Measurements from ENCODE around the gene SPAG16.

SPAG16 gene

GRCh38 chr2:213241817-213242216 is 42.4 kb upstream of the SPAG16 start:
- no peak overlapping the region for H3K4me3 ChIP-seq (ENCODE audit: low read depth, low read length)
- TF ChIP-seq, protein P1, sequence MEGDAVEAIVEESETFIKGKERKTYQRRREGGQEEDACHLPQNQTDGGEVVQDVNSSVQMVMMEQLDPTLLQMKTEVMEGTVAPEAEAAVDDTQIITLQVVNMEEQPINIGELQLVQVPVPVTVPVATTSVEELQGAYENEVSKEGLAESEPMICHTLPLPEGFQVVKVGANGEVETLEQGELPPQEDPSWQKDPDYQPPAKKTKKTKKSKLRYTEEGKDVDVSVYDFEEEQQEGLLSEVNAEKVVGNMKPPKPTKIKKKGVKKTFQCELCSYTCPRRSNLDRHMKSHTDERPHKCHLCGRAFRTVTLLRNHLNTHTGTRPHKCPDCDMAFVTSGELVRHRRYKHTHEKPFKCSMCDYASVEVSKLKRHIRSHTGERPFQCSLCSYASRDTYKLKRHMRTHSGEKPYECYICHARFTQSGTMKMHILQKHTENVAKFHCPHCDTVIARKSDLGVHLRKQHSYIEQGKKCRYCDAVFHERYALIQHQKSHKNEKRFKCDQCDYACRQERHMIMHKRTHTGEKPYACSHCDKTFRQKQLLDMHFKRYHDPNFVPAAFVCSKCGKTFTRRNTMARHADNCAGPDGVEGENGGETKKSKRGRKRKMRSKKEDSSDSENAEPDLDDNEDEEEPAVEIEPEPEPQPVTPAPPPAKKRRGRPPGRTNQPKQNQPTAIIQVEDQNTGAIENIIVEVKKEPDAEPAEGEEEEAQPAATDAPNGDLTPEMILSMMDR (IDR thresholded peaks at IDR 0.05; ENCODE audit: borderline replicate concordance, insufficient read depth, low read depth, low read length): no peak

DNA sequence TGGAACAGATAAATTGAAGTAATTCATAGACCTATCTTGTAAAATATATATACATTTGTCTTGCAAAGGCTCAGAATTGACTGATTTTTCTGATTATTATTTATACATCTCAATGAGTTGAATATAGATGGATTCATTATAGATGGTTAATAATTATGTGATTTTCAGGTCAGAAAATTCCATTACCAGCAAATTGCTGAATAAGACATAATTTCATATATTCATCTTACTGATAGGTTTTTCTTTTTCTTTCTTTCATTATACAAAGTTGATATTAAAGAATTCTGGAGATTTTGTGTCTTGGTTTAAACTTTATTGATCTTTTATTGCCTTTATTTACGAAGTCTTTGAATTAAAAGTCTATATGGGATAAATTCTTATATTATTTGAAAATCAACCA is 41.6 kb upstream of the SPAG16 start:
- H3K4me3 ChIP-seq (ENCODE audit: low read depth, low read length): no peak overlapping the region
- TF ChIP-seq, protein P1 (IDR thresholded peaks at IDR 0.05; ENCODE audit: borderline replicate concordance, insufficient read depth, low read depth, low read length): no peak

DNA sequence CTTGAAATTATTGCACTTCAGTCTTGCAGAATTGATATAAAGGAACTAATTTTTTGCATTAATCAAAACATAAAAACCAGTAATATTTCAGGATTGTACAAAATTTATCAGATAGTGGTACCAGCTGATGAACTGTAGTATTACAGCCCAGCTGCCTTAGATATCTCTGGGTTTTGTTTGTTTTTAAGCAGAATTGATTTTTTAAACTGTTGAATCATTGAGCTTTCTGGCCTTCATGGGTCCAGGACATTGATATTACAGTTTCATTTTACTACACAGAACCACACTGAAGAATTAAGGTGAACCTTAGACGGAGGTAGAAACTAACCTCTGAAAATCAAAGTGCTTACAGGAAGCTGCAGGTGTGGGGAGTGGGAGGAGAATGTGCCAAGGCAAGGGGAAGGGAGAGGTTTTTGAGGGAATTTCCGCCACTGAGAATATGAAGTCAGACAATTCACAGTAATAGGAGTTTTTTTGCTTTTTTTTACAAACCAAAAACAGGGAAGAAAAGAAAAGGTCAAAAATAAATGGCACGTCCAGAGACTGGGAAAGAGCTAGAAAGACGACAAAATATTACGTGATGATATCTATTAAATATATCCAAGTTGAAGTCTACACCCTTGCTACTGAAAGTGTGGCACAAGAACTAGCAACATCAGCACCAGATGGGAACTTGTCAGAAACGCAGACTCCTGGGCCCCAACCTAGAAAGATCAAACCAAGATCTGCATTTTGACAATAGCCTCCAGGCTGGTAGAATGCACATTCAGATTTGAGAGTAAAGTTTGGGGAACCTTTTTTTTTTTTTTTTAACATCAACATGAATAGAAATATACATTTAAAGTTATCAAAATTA is 40.8 kb upstream of the SPAG16 start:
- no peak overlapping the region for H3K4me3 ChIP-seq (ENCODE audit: low read depth, low read length)

DNA sequence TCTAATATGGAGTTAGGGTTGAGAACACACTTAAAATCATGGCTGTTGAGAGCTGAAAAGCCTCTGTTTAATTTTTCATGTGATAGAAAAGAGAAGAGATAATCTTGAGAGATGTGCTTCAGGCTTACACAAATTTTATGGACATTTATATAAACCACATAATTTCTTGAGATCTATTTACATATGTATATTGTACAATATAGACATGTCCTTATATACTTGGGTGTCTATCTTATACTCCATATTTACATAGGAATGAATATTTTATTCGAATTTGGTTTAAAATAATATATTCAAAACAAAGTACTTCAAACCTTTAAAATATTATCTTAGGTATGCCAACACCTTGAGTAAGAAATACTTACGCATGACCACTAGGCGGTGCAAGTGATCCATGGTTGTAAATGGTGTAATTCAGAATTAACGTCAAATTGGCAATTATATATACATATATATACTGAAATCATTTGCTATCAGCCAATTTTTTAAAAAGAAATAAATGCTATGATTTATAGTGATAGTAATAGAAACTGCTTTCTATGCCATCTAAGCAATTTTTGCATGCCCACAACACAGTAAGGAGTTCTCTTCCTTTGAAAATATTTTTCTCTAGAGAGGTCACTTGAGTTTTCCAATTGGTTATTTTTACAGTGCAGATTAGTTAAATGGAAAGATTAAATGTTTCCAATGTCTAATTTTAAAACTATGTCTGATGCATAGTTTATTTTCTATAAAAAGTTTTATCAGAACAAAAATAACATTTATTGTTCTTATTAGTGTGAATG is 37.6 kb upstream of the SPAG16 start:
- TF ChIP-seq, protein P1 (IDR thresholded peaks at IDR 0.05; ENCODE audit: borderline replicate concordance, insufficient read depth, low read depth, low read length): peak; percentile 58; the same call in 1 of the 2 replicates
- H3K4me3 ChIP-seq (ENCODE audit: low read depth, low read length): no peak overlapping the region

More for the DNA sequence above, 40.8 kb upstream of the SPAG16 start:
- TF ChIP-seq, protein P1 (IDR thresholded peaks at IDR 0.05; ENCODE audit: borderline replicate concordance, insufficient read depth, low read depth, low read length): no peak

DNA sequence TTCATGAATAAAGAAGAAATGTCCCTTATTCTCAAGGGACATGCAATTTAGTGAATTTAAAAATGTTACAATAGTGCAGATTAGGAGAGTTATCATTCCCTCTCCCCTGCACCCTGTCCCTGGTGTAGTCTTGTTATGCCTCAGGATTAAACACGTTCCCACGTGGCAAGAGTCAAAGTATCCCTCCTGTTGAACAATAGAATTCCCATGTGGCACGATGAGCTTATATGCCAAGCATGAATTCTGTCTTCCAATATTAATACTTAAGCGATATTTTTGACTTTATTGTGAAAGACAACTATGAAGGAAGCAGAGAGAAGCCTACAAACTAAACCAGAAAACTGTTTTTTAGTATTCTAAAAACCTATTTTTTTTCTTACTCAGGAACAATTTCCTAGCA is 36.7 kb upstream of the SPAG16 start:
- H3K4me3 ChIP-seq (ENCODE audit: low read depth, low read length): no peak overlapping the region
- TF ChIP-seq, protein P1 (IDR thresholded peaks at IDR 0.05; ENCODE audit: borderline replicate concordance, insufficient read depth, low read depth, low read length): no peak

GRCh38 chr2:213248637-213249036 is 35.6 kb upstream of the SPAG16 start:
- TF ChIP-seq, protein P1 (IDR thresholded peaks at IDR 0.05; ENCODE audit: borderline replicate concordance, insufficient read depth, low read depth, low read length): no peak
- H3K4me3 ChIP-seq (ENCODE audit: low read depth, low read length): no peak overlapping the region
